SK-N-MC (cell line): ENCODE data around the gene UBAC2.

ENCODE experiments used
- EZH2 ChIP-seq: fragments of 200-600 bp; sonication (generic); IDR thresholded peaks from one replicate; pipeline ENCODE4 v1.6.1; 2017; ENCODE audit warnings: antibody characterized with exemption
- FOXP2 ChIP-seq: optimal IDR thresholded peaks from 2 replicates; pipeline ENCODE3; 2011; ENCODE audit warnings: mild to moderate bottlenecking, moderate library complexity; ENCODE audit not compliant: insufficient read depth; ENCODE audit errors: extremely low read length, control extremely low read depth
- POLR2AphosphoS5 ChIP-seq: IDR thresholded peaks from 2 replicates; pipeline ENCODE4 v1.6.1; 2012; ENCODE audit warnings: mild to moderate bottlenecking, low read depth, low read length, borderline replicate concordance

DNA sequence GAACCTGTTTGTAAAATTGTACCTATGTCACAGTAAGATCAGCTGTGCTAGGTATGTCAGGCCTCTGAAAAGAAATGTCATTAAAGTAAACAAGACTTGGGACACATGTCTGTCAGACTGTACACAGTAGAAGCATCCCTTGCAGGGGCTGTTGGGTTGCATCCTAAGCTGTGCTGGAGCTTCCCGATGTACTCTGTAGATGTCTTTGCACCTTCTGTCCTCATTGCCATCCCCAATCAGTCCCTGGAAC, 155.3 kb downstream of the UBAC2 start:
- no peak for TF ChIP-seq EZH2
- TF ChIP-seq POLR2AphosphoS5, result no peak
- no peak for TF ChIP-seq FOXP2
